H1 (cell line): Measurements from ENCODE around the gene SHISA9. TPM values are rescaled to one million over a fixed set of nuclear protein-coding genes. Genes with fewer than 3 reads are reported as not detected.

Experiments
- EP300 ChIP-seq, 2 experiments: IDR thresholded peaks; 1 replicate in 1 of 2; 2 replicates in 1 of 2; pipeline ENCODE4 v1.6.1; 2011 to 2012; ENCODE audit warnings: low read depth in 2 of 2, low read length in 2 of 2, mild to moderate bottlenecking in 2 of 2, borderline replicate concordance in 1 of 2, inconsistent platforms in 1 of 2, moderate library complexity in 1 of 2
- KDM4A ChIP-seq: IDR thresholded peaks from one replicate; pipeline ENCODE4 v1.7.1; 2012; ENCODE audit warnings: low read depth, mild to moderate bottlenecking, moderate library complexity, low read length, inconsistent platforms; ENCODE audit not compliant: severe bottlenecking
- PHF8 ChIP-seq: fragments of 200-600 bp; sonication (generic); conservative IDR thresholded peaks from 2 replicates; pipeline ENCODE4 v1.7.1; 2012; ENCODE audit warnings: low read depth, mild to moderate bottlenecking, inconsistent platforms, low read length, moderate library complexity
- polyA plus RNA-seq, 7 experiments: library from polyadenylated mRNA; depleted of rRNA in 3 of 7; stranded (reverse) in 5 of 7; unstranded in 2 of 7; fragments of >200 nt in 5 of 7; fragments of 200-250 nt in 2 of 7; gene quantifications; 1 replicate in 5 of 7; 2 replicates in 1 of 7; 4 replicates in 1 of 7; pipeline versions ENCODE4 v1.2.1 to v1.2.3, GENCODE V29; 2011 to 2013; ENCODE audit warnings: missing spikeins in 2 of 7, mixed read lengths in 2 of 7
- total RNA-seq: library from RNA; stranded (reverse); fragmentation: NEBNext Ultra II Directional; extraction: Animal tissue kit (Norgen Biotek cat#: 25700); gene quantifications from 2 replicates; pipeline ENCODE4 v1.2.1, GENCODE V29; 2021
- TF ChIP-seq, protein P1 (sequence below): IDR thresholded peaks from 2 replicates; pipeline ENCODE4 v1.6.1; 2012; ENCODE audit warnings: low read length, inconsistent platforms
- TF ChIP-seq, protein P2 (sequence below): IDR thresholded peaks from 2 replicates; pipeline ENCODE4 v1.6.1; 2011; ENCODE audit warnings: low read depth, mild to moderate bottlenecking, low read length; ENCODE audit not compliant: insufficient read depth

Gene SHISA9
- total and polyA plus RNA-seq, 2 of the 8 experiments (the other 6 are each of a cell fraction or from before 2014, with no cell fraction given), result 25.6 to 39.8 TPM

DNA sequence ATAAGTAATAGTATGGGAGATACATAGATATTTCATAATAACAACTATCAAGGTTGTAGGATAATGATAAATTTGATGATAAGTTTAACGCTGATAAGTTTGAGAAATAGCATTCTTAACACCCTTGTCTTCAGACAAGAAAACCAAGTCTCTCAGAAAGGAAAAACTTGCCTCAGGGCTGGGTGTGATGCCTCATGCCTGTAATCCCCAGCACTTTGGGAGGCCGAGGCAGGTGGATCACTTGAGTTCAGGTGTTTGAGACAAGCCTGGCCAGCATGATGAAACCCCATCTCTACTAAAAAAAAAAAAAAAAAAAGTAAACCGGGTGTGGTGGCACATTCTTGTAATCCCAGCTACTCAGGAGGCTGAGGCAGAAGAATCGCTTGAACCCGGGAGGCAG, 90.7 kb downstream of the SHISA9 start (continued):
- TF ChIP-seq, protein P1, sequence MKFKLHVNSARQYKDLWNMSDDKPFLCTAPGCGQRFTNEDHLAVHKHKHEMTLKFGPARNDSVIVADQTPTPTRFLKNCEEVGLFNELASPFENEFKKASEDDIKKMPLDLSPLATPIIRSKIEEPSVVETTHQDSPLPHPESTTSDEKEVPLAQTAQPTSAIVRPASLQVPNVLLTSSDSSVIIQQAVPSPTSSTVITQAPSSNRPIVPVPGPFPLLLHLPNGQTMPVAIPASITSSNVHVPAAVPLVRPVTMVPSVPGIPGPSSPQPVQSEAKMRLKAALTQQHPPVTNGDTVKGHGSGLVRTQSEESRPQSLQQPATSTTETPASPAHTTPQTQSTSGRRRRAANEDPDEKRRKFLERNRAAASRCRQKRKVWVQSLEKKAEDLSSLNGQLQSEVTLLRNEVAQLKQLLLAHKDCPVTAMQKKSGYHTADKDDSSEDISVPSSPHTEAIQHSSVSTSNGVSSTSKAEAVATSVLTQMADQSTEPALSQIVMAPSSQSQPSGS, result no peak
- TF ChIP-seq KDM4A, result no peak
- no peak for TF ChIP-seq EP300 (IDR thresholded peaks at IDR 0.05; ENCODE audit: borderline replicate concordance in 1 of 2, low read depth in 2 of 2, low read length in 2 of 2)
- no peak for TF ChIP-seq PHF8
- TF ChIP-seq, protein P2, sequence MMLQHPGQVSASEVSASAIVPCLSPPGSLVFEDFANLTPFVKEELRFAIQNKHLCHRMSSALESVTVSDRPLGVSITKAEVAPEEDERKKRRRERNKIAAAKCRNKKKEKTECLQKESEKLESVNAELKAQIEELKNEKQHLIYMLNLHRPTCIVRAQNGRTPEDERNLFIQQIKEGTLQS, result no peak
- TF ChIP-seq, all 59 proteins: peak for 0
